ENCODE data around the gene TBX21. TPM values are rescaled to one million over a fixed set of nuclear protein-coding genes. Genes with fewer than 3 reads are reported as not detected.

TBX21 gene
- total and polyA plus RNA-seq, 2 of the 4 experiments (the other 2 are of a cell fraction) = not detected

DNA sequence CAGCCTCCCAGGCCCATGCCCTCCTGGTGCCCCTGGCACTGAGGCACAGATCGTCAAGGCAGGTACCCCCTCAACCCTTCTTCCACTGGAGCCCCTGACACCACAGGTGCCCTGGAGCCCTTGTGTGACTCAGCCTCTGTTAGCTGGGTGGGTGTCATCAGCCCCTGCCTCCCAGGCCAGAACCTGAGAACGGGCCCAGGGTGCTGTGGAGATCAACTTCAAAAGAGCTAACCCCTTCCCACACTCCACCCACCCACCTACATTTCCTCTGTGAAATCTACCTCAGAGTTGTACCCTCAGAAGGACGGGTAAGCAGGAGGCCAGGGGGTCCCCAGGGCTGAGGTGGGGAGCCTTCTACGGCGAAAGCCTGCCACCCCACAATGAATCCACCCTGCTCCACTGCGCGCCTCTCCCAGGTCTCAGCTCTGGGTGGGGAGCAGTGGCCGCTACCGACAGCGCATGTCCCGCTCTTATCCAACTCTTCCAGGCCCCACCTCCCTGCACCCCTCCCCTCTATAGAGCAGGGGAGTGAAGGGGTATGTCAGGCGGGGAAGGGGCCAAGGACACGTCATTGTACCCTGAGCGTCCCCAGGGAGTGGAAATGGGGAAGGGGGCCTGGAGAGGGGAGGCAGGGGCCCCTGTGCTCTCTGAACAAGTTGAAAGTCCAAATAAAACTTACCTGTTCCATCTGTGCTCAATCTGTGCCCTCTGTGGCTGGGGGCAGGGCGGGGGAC, 21.5 kb upstream of the TBX21 start:
- TF ChIP-seq, protein P1, sequence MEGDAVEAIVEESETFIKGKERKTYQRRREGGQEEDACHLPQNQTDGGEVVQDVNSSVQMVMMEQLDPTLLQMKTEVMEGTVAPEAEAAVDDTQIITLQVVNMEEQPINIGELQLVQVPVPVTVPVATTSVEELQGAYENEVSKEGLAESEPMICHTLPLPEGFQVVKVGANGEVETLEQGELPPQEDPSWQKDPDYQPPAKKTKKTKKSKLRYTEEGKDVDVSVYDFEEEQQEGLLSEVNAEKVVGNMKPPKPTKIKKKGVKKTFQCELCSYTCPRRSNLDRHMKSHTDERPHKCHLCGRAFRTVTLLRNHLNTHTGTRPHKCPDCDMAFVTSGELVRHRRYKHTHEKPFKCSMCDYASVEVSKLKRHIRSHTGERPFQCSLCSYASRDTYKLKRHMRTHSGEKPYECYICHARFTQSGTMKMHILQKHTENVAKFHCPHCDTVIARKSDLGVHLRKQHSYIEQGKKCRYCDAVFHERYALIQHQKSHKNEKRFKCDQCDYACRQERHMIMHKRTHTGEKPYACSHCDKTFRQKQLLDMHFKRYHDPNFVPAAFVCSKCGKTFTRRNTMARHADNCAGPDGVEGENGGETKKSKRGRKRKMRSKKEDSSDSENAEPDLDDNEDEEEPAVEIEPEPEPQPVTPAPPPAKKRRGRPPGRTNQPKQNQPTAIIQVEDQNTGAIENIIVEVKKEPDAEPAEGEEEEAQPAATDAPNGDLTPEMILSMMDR (conservative IDR thresholded peaks at IDR 0.05; ENCODE audit: low read depth, low read length) = no peak
- TF ChIP-seq RAD21 (IDR thresholded peaks at IDR 0.05; ENCODE audit: low read length) (no peak), MXI1 (IDR thresholded peaks at IDR 0.05; ENCODE audit: borderline replicate concordance, low read depth, low read length) (no peak), CHD1 (IDR thresholded peaks at IDR 0.05; ENCODE audit: low read depth, low read length) (no peak), MAFK (IDR thresholded peaks at IDR 0.05; ENCODE audit: low read depth, low read length) (no peak), RCOR1 (IDR thresholded peaks at IDR 0.05; ENCODE audit: insufficient replicate concordance, low read length) (no peak), RFX5 (IDR thresholded peaks at IDR 0.05; ENCODE audit: low read depth, low read length) (no peak), CEBPB (IDR thresholded peaks at IDR 0.05; ENCODE audit: low read depth, low read length) (no peak), FOS (IDR thresholded peaks at IDR 0.05; ENCODE audit: low read depth, low read length) (no peak), MAZ (IDR thresholded peaks at IDR 0.05; ENCODE audit: borderline replicate concordance, low read depth, low read length) (no peak), POLR2A (IDR thresholded peaks at IDR 0.05; ENCODE audit: low read depth, low read length) (no peak), SMC3 (IDR thresholded peaks at IDR 0.05; ENCODE audit: low read depth, low read length) (no peak), BHLHE40 (IDR thresholded peaks at IDR 0.05; ENCODE audit: low read depth, low read length) (no peak), NFE2L2 (IDR thresholded peaks at IDR 0.05; ENCODE audit: low read depth, low read length) (no peak)
- TF ChIP-seq, protein P2, sequence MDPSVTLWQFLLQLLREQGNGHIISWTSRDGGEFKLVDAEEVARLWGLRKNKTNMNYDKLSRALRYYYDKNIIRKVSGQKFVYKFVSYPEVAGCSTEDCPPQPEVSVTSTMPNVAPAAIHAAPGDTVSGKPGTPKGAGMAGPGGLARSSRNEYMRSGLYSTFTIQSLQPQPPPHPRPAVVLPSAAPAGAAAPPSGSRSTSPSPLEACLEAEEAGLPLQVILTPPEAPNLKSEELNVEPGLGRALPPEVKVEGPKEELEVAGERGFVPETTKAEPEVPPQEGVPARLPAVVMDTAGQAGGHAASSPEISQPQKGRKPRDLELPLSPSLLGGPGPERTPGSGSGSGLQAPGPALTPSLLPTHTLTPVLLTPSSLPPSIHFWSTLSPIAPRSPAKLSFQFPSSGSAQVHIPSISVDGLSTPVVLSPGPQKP (IDR thresholded peaks at IDR 0.05; ENCODE audit: borderline replicate concordance, low read depth, low read length) = no peak
- TF ChIP-seq, protein P3, sequence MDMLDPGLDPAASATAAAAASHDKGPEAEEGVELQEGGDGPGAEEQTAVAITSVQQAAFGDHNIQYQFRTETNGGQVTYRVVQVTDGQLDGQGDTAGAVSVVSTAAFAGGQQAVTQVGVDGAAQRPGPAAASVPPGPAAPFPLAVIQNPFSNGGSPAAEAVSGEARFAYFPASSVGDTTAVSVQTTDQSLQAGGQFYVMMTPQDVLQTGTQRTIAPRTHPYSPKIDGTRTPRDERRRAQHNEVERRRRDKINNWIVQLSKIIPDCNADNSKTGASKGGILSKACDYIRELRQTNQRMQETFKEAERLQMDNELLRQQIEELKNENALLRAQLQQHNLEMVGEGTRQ (IDR thresholded peaks at IDR 0.05; ENCODE audit: low read depth, low read length) = no peak
- H3K23ac ChIP-seq (ENCODE audit: low read depth, low read length) = no peak overlapping the region
- ChIA-PET POLR2A (ENCODE audit: unreplicated experiment) (no interaction called here), CTCF (no interaction called here)
- H4K91ac ChIP-seq (ENCODE audit: insufficient read depth, low read depth, low read length) = no peak overlapping the region
- H3K79me1 ChIP-seq (ENCODE audit: low read depth in 1 of 2, low read length in 2 of 2) = no peaks in the 10 kb centered on the region
- no CpG with 5 or more reads among the region's 15 CpGs for whole genome bisulfite sequencing, 2 experiments (ENCODE audit: extremely low coverage in 2 of 2, insufficient read length in 1 of 2)
- H3K14ac ChIP-seq (replicated peaks; ENCODE audit: low read depth, low read length) = no peak overlapping the region
- no peak overlapping the region for H2BK15ac ChIP-seq (ENCODE audit: low read depth, low read length)
- H2AK9ac ChIP-seq (replicated peaks; ENCODE audit: low read depth, low read length, poor library complexity) = no peak overlapping the region
- intact Hi-C loops (cut with micrococcal nuclease) = no loop called here
- H2AK5ac ChIP-seq (ENCODE audit: low read depth, low read length) = no peak overlapping the region
- H3K18ac ChIP-seq (ENCODE audit: low read depth, low read length) = no peak overlapping the region
- H2BK5ac ChIP-seq (ENCODE audit: low read depth, low read length, poor library complexity, severe bottlenecking) = no peak overlapping the region
- no peak overlapping the region for H3K4me3 ChIP-seq (ENCODE audit: insufficient read depth, low read depth, low read length)
- no peak for ATAC-seq (ENCODE audit: low read depth)
- BruUV-seq (replicated peaks) = no TSS peak
- no peak overlapping the region for H3K27ac ChIP-seq (ENCODE audit: insufficient read depth, low read length)
- no peak overlapping the region for H2AFZ ChIP-seq (replicated peaks; ENCODE audit: low read length, poor library complexity)
- peaks cover 46% of the 10 kb centered on the region for H3K27me3 ChIP-seq (ENCODE audit: control insufficient read depth, insufficient read depth, low read length)
- H3K56ac ChIP-seq (ENCODE audit: extremely low read depth, insufficient read depth, low read length) = no peak overlapping the region
- no peaks in the 10 kb centered on the region for H3K9me3 ChIP-seq (ENCODE audit: control insufficient read depth, insufficient read depth, low read length)
- H4K5ac ChIP-seq (ENCODE audit: low read depth, low read length) = no peak overlapping the region
- H3K36me3 ChIP-seq (ENCODE audit: control insufficient read depth, insufficient read depth, low read length) = peaks cover 12% of the 10 kb centered on the region; the same call in 1 of the 2 replicates
- no peak overlapping the region for H3K9ac ChIP-seq (ENCODE audit: low read depth, low read length)
- no peak overlapping the region for H2BK120ac ChIP-seq (ENCODE audit: low read depth, low read length)
- no peak overlapping the region for H3K4ac ChIP-seq (ENCODE audit: low read depth, low read length)
- in situ Hi-C loops (cut with MboI; ENCODE audit: low sequenced_read_pairs) = no loop called here
- dilution Hi-C loops (cut with HindIII; ENCODE audit: low sequenced_read_pairs, unreplicated experiment) = no loop called here
- no peak overlapping the region for H4K8ac ChIP-seq (ENCODE audit: low read depth in 2 of 2, low read length in 2 of 2)
- peaks cover 3% of the 10 kb centered on the region; the same call in 1 of the 2 replicates for H3K9me1 ChIP-seq (ENCODE audit: insufficient read depth, low read length)
- no peak for DNase-seq
- H2BK20ac ChIP-seq (ENCODE audit: low read depth, low read length) = no peak overlapping the region
- 0 out of 2 replicates have a peak, but pooled peaks cover 1% of the 10 kb centered on the region for H3K4me1 ChIP-seq (ENCODE audit: control insufficient read depth, insufficient read depth, low read length)
- no peak overlapping the region for H3K4me2 ChIP-seq (ENCODE audit: low read depth, low read length)
- H4K20me1 ChIP-seq (ENCODE audit: insufficient read depth, low read length) = peaks cover 9% of the 10 kb centered on the region

Measured in IMR-90 (cell line).